Stimulated activated CD8-positive, alpha-beta memory T cell treated with anti-CD3 and anti-CD28 coated beads, Interleukin-4, amount 100 ng/mL, for 24 hours (primary cell): ENCODE measurements around the gene MERTK.
A peak's percentile ranks its signal among the peaks of the same experiment; 100 is the strongest.
"Not testable (repeated sequence)": the region's sequence is repeated elsewhere in the genome, so short reads cannot be mapped to it uniquely, and the experiment has no call there.

Experiments used
- DNase-seq: peaks from one replicate; pipeline ENCODE4 v3.0.0-alpha.2; 2020; ENCODE audit warnings: low read depth

MERTK gene

DNA sequence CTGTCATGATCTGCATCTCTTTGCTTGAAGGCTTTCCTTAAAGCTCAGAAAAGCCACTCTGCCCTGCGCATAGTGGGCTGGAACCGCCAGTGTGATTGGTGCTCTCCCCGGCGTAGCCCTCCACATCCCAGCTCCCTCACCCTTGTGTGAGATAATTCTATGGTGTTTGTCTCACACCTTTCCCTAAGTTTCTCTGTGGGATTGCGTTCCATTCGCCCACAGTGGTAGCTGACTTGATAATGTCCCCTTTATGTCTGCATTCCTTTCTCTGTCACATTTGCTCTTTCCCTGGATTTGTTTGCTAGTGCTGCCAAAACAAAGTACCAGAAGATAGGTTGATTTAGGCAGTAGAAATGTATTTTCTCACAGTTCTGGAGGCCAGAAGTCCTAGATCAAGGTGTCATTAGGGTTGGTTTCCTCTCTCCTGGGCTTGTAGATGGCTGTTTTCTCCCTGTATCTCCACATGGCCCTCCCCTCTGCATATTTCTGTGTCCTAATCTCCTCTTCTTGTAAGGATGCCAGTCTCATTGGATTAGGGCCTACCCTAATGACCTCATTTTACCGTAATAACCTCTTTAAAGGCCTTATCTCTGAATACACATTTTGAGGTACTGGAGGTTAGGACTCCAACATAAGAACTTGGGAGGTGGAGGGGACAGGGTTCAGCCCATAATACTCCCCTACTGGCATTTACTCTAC, 149.3 kb downstream of the MERTK start:
- DNase-seq, result no peak

DNA sequence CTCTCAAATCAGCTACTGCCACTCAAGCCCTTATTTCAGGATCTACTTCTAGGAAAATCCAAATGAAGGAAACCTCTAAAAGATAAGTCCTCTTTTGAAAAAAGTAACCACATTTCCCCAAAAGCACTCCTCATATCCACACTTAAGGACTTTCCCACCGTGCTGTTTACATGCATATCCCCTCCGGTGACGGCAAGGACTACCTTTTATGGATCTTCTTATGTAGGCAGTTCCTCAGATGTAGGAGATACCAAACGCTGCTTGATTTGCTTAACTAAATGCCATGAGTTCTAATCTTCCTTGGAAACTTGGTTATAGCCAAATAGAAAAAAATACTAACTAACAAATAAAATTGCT, 149.8 kb downstream of the MERTK start:
- no peak for DNase-seq

DNA sequence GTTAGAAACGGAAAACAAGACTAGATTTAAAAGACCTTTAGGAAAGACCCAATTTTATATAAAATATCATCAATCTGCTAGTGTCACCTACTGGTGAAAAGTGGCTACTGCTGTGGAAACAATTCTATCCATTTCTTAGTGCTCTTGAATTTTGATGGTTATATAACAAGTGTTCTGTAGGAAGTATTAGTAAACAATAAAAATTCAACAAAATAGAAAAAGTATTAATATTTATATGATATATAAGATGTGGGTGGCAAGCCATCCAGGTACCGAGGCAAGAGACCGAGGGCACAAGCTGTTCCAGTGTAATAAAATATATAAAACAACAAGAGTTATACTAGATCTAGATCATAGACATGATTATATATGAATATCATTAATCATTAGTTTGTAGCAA, 150.5 kb downstream of the MERTK start:
- DNase-seq, result no peak

DNA sequence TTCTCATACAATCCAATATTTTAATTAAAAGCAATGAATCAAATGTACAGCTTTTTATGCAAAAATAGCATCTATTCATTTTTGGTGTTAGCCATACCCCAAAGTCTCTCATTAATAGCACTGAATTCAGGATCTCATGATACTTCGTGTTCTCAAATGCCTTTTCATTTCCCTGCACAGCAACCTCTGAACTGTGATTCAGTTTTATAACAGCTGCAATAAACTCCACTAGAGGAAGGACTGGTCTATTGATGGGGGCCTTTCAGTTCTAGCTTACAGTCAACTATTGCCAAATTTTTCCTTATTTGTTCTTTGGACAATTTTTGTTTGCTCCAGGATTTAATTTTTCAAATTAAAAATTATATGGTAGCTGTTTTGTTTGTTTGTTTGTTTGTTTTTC, 151.9 kb downstream of the MERTK start:
- DNase-seq, result no peak

DNA sequence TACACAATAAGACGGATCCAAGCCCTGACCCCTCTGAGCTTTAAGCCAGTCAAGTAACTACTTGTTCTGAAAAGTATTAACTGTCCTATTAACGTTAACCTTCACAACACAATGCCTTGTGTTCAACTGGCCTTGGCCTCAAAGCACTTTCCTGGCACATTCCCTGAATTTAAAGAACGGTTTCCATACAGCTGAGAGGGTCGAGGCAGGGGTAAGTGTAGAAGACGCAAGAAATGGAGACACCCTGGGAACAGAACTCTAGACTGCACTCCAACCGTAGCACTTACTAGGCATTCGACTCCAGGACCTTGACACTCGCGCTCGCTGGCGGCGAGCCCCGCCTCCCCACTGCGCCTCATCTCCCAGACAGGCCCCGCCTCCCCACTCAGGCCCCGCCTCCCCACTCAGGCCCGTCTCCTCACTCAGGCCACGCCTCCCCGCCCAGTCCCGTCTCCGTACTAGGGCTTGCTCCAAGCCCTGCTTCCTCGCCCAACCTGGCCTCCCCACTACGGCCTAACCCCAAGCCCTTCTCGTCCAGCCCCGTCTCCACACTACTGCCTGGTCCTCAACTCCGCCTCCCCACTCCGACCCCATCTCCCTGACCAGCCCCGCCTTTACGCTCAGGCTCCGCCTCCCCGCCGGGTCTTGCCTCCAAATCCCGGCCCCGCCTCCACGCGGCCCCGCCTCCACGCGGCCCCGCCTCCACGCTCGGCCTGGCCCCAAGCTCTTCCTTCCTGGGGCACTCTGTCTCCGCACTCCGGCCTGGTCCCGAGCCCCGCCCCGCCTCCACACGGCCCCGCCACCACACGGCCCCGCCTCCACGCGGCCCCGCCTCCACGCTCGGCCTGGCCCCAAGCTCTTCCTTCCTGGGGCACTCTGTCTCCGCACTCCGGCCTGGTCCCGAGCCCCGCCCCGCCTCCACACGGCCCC, 155.8 kb downstream of the MERTK start:
- peak; percentile 96 for DNase-seq

DNA sequence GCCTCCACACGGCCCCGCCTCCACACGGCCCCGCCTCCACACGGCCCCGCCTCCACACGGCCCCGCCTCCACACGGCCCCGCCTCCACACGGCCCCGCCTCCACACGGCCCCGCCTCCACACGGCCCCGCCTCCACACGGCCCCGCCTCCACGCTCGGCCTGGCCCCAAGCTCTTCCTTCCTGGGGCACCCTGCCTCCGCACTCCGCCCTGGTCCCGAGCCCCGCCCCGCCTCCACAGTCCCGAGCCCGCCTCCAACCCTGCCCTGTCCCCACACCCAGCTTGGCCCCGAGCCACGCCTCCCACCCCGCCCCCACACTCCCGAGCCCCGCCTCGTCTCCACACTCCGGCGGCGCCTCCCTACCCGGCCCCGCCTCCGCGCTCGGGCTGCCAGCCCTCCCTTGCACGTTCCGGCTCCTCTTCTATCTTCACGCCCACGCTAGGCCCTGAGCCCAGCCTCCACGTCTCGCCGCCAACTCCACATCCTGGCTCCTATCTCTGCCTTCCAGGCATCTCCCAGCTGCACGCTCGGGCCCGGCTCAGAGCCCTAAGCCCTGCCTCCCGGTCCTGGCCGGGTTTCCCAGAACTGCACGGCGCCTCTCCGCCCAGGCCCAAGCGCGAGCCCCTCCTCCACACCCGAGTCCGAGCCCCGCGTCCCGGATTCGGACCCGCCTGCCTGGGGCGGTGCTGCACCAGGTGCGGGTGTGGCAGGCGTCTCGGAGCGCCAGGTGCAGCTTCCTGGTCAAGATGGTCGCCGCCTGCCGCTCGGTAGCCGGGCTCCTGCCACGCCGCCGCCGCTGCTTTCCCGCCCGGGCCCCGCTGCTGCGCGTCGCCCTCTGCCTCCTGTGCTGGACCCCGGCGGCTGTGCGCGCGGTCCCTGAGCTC, 156.7 kb downstream of the MERTK start, which contains the start of gene TMEM87B:
TSS of gene TMEM87B (plus strand) at position 423 of the 883 bp plus-strand sequence. CDS start at position 746, 323 bp downstream.
- DNase-seq, result peak; percentile 94

DNA sequence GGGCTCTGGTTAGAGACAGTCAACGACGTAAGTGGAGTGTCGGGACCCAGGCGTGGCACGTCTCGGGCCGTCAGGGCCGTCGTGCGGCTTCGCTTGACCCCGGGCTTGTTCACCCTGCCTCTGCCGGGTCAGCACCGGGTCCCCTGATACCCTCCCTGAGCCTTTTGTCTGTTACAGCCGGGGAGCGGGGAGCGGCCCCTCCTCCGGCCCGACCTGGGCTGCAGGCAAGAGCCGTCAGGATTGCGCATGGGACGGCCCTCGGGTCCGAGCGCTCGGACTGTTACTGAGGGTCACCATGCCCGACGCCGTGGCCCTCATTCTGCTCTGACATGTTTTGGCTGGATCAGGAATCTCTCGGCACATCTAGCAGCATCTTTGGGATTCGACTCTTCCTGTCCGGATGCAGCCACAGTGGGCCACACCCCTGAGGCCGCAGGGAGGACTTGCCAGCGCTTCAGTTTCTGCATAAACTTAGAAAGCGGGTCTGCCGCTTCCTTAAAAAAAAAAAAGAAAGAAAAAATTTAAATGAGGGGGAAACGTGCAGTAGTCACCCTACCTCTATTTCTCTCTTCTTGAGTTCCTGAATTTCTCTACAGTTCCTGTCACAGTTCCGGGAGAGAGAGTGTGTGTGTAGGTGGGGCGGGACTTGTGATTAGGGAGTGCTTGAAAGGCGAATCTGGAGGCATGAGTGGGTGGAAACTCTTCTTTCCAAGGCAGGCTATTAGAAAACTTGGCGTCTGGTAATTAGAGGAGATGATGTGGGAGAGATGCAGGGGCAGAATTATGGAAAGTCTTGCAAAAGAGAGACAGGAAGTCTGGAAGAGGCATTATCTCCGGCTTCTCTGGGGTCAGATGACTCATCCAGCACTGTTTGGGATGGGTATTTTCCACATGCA, 157.6 kb downstream of the MERTK start:
- no peak for DNase-seq

DNA sequence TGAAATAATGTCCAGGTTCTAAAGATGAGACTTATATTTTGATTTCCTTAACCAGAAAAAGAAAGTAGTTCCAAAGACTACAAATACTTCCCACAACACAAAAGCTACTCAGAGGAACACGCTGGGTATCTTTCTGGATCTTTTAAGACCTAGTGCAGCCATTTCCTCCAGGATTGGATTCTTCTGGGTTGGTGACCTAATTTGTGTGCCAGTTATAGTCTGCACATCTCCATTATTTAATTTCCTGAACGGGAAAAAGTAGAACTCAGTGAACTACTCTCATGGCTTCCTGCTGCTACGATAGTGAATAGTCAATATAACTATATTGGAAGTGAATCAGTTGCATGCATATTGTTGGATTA, 158.2 kb downstream of the MERTK start:
- no peak for DNase-seq

DNA sequence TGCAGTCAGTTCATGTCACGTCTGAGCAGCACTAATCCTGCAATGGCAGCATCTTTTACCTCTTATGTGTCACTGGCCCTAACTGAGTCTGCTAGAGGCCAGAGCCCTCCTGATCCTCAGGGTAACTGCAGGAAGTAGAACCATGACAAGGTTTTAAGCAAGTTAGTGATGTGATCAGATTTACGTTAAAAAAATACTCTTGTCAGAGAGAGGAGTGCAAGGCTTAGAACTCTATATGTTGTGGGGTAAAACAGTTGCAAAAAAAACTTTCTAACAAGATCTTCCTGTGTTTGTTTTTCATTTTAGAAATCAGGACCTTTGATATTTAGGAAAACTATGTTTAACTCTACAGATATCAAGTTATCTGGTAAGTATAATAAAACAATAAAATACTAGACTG, 161.3 kb downstream of the MERTK start:
- no peak for DNase-seq

DNA sequence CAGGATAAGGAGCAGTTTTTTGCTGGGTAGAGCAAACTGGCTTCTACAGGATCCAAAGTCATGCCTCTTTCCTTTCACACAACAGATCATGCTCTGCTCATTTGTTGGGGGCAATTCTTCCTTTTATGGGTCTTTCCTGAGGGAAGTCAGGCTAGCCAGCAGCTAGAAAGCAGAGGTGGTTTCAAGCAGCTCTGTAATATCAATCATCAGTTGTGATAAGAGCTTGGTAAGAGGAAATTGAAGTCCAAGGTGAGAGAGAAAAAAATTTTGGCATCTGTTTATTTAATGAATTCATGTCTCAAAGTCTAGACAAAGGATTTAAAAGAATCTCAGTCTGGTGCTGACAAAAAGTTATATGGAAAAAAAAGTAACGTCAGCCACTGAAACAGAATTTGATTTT, 162.9 kb downstream of the MERTK start:
- no peak for DNase-seq

DNA sequence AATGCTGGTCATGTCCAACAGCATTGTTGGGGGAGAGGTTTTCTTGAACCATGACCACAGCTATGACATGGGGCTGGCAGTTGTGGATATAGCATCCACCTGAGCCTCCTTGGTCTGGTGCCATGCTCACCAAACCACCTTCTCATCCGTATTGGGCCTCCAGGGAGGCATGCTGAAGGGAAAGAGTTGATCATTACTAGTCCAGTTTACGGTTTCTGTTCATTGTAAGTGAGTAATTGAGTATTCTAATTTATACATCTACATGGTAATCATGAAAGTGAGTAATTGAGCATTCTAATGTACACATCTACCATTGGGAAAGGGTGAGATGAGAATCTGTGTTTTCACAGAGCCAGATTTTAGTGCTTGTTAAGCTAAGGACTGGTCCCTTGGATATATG, 163.4 kb downstream of the MERTK start:
- DNase-seq, result no peak

DNA sequence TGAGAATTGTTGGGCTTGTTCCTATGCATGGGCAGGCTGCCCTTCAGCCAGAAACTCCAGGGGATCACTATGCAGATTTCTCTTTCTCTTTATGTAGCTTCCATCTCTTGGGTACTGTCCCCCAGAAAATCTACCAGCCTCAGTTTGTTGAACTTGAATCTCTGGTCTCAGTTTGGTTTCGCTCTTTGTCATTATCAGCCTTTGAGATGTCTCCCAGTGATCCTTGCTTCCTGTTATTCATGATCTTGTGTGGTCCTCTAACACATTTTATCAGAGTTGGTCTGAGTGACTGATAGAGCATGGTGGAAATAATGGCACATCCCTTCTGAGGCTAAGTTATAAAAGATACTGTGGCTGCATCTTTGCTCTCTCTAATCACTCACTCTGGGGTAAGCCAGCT, 164.5 kb downstream of the MERTK start:
- DNase-seq, result no peak

DNA sequence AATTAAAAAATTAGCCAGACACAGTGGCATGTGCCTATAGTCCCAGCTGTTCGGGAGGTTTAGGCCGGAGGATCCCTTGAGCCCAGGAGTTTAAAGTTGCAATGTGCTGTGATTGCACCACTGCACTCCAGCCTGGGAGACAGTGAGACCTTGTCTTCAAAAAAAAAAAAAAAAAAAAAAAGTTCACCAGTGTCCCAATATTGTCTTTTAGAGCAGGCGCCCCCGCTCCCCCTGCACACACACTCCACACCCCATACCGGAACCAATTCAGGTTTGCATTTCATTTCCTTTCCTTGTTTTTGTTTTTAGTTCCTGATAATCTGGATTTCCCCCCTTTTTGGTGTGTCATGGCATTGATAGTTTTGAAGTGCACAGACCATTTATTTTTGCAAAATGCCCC, 167.1 kb downstream of the MERTK start:
- DNase-seq, result no peak

DNA sequence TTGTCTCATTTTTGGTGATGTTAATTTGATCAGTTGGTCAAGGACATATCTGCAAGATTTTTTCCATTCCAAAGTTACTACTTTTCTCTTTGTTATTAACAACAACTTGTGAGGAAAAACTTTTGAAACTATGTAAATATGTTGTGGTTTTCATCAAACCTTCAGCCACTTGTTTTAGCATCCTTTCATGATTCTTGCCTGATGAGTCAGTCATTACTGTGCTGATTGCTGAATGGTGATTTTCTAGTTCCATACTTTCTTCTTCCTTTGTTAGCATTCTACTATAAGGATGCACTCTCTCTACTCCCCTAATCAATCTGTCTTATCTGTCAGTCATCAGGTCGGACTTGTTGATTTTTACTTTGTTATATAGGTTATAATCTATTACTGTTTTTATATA, 167.6 kb downstream of the MERTK start:
- no peak for DNase-seq

DNA sequence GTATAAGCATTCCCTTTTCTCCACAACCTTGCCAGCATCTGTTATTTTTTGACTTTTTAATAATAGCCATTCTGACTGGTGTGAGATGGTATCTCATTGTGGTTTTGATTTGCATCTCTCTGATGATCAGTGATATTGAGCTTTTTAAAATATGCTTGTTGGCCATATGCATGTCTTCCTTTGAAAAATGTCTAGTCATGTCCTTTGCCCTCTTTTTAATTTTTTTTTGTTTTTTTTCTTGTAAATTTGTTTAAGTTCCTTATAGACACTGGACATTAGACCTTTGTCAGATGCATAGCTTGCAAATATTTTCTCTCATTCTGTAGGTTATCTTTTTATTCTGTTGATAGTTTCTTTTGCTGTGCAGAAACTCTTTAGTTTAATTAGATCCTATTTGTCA, 171.4 kb downstream of the MERTK start:
- not testable (repeated sequence) for DNase-seq

DNA sequence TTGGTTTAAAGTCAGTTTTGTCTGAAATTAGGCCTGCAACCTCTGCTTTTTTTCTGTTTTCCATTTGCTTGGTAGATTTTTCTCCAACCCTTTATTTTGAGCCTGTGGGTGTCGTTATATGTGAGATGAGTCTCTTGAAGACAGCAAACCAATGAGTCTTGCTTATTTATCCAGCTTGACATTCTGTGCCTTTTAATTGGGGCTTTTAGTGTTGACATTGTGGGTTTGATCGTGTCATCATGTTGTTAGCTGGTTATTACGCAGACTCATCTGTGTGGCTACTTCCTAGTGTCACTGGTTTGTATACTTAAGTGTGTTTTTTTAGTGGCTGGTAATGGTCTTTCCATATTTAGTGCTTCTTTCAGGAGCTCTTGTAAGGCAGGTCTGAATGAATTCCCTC, 175.5 kb downstream of the MERTK start:
- no peak for DNase-seq

DNA sequence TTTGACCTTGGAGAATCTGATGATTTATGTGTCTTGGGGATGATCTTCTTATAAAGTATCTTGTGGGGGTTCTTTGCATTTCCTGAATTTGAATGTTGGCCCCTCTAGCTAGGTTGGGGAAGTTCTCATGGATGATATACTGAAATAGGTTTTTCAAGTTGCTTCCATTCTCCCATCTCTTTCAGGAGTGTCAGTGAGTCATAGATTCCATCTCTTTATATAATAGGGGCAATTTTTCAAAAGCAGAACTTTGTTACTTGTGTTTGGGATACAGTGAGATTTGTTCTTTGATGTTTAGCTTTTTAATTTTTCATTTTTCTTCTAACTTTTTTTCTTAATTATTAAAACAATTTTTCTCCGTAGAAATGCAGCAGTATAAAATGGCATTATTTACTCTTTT, 176.1 kb downstream of the MERTK start:
- DNase-seq, result no peak

DNA sequence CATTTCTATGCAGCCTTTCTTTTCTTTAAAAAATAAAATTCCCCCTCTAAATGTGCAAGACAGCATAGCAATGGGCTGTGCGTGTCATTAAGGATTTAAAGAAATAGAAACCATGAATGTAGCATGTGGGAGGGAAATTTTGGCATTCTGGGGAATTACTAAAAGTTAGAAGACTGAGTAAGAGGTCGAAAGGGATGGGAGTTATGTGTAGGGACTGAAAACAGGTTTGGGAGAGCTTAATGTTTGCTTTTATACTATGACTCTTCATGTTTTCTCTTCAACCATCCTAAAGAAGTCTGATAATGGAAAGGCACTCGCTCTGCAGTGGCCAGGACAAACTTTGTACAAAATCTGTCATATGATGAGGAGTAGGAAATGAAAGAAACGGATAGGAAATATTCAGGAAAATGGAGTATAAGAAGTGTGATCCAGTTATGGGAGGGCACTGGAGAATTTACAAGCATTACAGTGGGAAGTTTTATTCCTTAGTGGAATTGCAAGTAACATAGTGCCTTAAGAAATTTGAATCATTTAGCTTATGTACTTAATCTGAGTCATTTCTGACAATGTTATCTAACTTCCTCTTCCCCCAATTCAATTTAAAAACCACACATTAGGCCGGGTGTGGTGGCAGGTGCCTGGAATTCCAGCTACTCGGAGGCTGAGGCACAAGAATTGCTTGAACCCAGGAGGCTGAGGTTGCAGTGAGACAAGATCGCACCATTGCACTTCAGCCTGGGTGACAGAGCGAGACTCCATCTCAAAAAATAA, 177.3 kb downstream of the MERTK start:
- DNase-seq, result no peak

DNA sequence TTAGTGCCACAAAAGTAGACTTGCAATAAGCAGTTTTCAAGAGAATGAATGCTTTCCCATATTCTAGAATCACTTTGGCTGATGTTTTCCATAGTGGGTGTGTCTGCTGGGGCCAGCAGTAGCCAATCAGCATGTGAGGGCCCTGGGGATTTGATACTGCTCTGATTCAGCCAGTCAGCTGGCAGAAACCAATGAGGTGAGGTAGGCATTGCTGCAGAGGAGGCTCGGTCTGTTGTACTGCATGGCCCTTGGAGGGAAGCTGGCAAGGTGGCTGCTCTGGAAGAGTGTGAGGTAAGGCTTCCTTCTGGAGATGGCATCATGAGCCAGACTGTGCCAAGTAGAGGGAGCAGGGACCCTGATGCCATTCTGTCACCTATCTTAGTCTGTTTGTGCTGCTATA, 179.4 kb downstream of the MERTK start:
- no peak for DNase-seq
